ENCODE measurements around the gene DDX39A. TPM values are rescaled to one million over a fixed set of nuclear protein-coding genes. Genes with fewer than 3 reads are reported as not detected.

Gene DDX39A
- polyA plus RNA-seq, 1 experiment, result 25.7 TPM

GRCh38 chr19:14449321-14449720, 30.2 kb upstream of the DDX39A start:
- ChIA-PET CTCF (no interaction called here), POLR2A (no interaction called here)
- no peaks in the 10 kb centered on the region for H3K27me3 ChIP-seq (ENCODE audit: control insufficient read depth, insufficient read depth, low read length)
- TF ChIP-seq CTCF (IDR thresholded peaks at IDR 0.05; ENCODE audit: low read depth, low read length), result no peak
- H3K9me3 ChIP-seq (ENCODE audit: control insufficient read depth, insufficient read depth, low read length), result peaks cover 10% of the 10 kb centered on the region; the same call in 1 of the 2 replicates
- H3K4me3 ChIP-seq (ENCODE audit: low read depth, low read length), result no peak overlapping the region
- DNase-seq (ENCODE audit: low read depth, low spot score), result no peak
- H3K27ac ChIP-seq (ENCODE audit: low read depth, low read length), result no peak overlapping the region

- DNase-seq (ENCODE audit: low read depth, low spot score), result no peak
- CTCF ChIA-PET, result interaction anchor here (0.9 kb wide), 1 partner anchor 14 kb away, joined by 3 read pairs; no protein-coding TSS in a partner anchor
- no peak overlapping the region for H3K4me3 ChIP-seq (ENCODE audit: low read depth, low read length)
- TF ChIP-seq CTCF (IDR thresholded peaks at IDR 0.05; ENCODE audit: low read depth, low read length), result no peak
- H3K27me3 ChIP-seq (ENCODE audit: control insufficient read depth, insufficient read depth, low read length), result no peaks in the 10 kb centered on the region
- POLR2A ChIA-PET, result interaction anchor here (0.6 kb wide), 2 partner anchors 11 to 416 kb away, joined by 3 to 5 read pairs; no protein-coding TSS in a partner anchor
- H3K27ac ChIP-seq (ENCODE audit: low read depth, low read length), result no peak overlapping the region
- peaks cover 10% of the 10 kb centered on the region; the same call in 1 of the 2 replicates for H3K9me3 ChIP-seq (ENCODE audit: control insufficient read depth, insufficient read depth, low read length)
These were observed 27.3 kb upstream of the DDX39A start for GRCh38 chr19:14446336-14447036.

- DNase-seq (ENCODE audit: low read depth, low spot score), result no peak
- CTCF ChIA-PET, result no interaction called here
- H3K9me3 ChIP-seq (ENCODE audit: control insufficient read depth, insufficient read depth, low read length), result no peaks in the 10 kb centered on the region; the same call in 1 of the 2 replicates
- TF ChIP-seq CTCF (IDR thresholded peaks at IDR 0.05; ENCODE audit: low read depth, low read length), result no peak
- no peak overlapping the region for H3K4me3 ChIP-seq (ENCODE audit: low read depth, low read length)
- H3K27ac ChIP-seq (ENCODE audit: low read depth, low read length), result no peak overlapping the region
- no peaks in the 10 kb centered on the region for H3K27me3 ChIP-seq (ENCODE audit: control insufficient read depth, insufficient read depth, low read length)
- POLR2A ChIA-PET, result no interaction called here
These were observed 24.6 kb upstream of the DDX39A start for GRCh38 chr19:14443632-14444216.

GRCh38 chr19:14442891-14443631, 23.9 kb upstream of the DDX39A start:
- ChIA-PET POLR2A (no interaction called here), CTCF (no interaction called here)
- Histone ChIP-seq H3K9me3 (ENCODE audit: control insufficient read depth, insufficient read depth, low read length) (no peaks in the 10 kb centered on the region; the same call in 1 of the 2 replicates), H3K27ac (ENCODE audit: low read depth, low read length) (no peak overlapping the region), H3K27me3 (ENCODE audit: control insufficient read depth, insufficient read depth, low read length) (no peaks in the 10 kb centered on the region), H3K4me3 (ENCODE audit: low read depth, low read length) (no peak overlapping the region)
- no peak for TF ChIP-seq CTCF (IDR thresholded peaks at IDR 0.05; ENCODE audit: low read depth, low read length)
- no peak for DNase-seq (ENCODE audit: low read depth, low spot score)
